GM12878 (cell line): ENCODE results near the gene CHTOP. TPM values are rescaled to one million over a fixed set of nuclear protein-coding genes. Genes with fewer than 3 reads are reported as not detected.

Experiments
- ATAC-seq: fragments of 200-7000 bp; cut with Tn5 transposase; 3 replicates; pipeline ENCODE4 v1.9.1; 2020; ENCODE audit warnings: mild to moderate bottlenecking, moderate library complexity
- BruUV-seq: library from RNA; stranded (reverse); fragments of 400-500 nt; replicated peaks from 2 replicates; lab custom pipeline; 2021; lab: Mats Ljungman, UMichigan
- CTCF ChIA-PET: fragments of 300-600 bp; sonication (Branson Sonifier 250); formaldehyde crosslinking; extraction: SDS; loops from one replicate; lab custom pipeline; 2021; ENCODE audit warnings: inconsistent platforms; lab: Yijun Ruan, JAX
- POLR2A ChIA-PET: fragments of 350-600 bp; formaldehyde crosslinking; extraction: SDS; loops from one replicate; lab custom pipeline; 2021; ENCODE audit warnings: inconsistent platforms; lab: Charles Lee
- RAD21 ChIA-PET: fragments of 300-600 bp; sonication (Branson Sonifier 250); formaldehyde crosslinking; loops from one replicate; lab custom pipeline; 2023; ENCODE audit warnings: antibody characterized with exemption; ENCODE audit not compliant: unreplicated experiment; lab: Charles Lee
- SMC1A ChIA-PET: fragments of 300-600 bp; sonication (Branson Sonifier 250); formaldehyde crosslinking; loops from one replicate; lab custom pipeline; 2023; ENCODE audit not compliant: unreplicated experiment, uncharacterized antibody; lab: Charles Lee
- DNase-seq: peaks from one replicate; pipeline ENCODE4 v3.0.0-alpha.2; 2011; ENCODE audit warnings: low read depth, low spot score
- FAIRE-seq: peaks from 3 replicates; lab custom pipeline; 2011; peaks lifted over from hg19 to GRCh38; lab: Jason Lieb, UNC
- H2AFZ ChIP-seq: 2 replicates; pipeline ENCODE4 v1.6.0; 2011; ENCODE audit warnings: low read depth, low read length, control low read depth; ENCODE audit not compliant: control insufficient read depth
- H3K27ac ChIP-seq: 2 replicates; pipeline ENCODE4 v1.5.1; 2011; ENCODE audit warnings: control low read depth; ENCODE audit not compliant: control insufficient read depth, insufficient read depth
- H3K27me3 ChIP-seq, 2 experiments: replicated peaks in 1 of 2; 2 replicates each; pipeline versions ENCODE4 v1.6.0 to v1.6.1; 2011; ENCODE audit warnings: low read length in 1 of 2; ENCODE audit not compliant: control insufficient read depth in 2 of 2, insufficient read depth in 2 of 2
- H3K36me3 ChIP-seq, 2 experiments: 2 replicates each; pipeline ENCODE4 v1.5.1; 2011; ENCODE audit warnings: low read length in 1 of 2; ENCODE audit not compliant: control insufficient read depth in 2 of 2, insufficient read depth in 2 of 2
- H3K4me1 ChIP-seq: 2 replicates; pipeline ENCODE4 v1.6.1; 2011; ENCODE audit warnings: mild to moderate bottlenecking, low read length, moderate library complexity, mixed read lengths; ENCODE audit not compliant: control insufficient read depth, insufficient read depth
- H3K4me2 ChIP-seq: 2 replicates; pipeline ENCODE4 v1.6.0; 2011; ENCODE audit warnings: control low read depth; ENCODE audit not compliant: control insufficient read depth, insufficient read depth
- H3K4me3 ChIP-seq: fragments of 200-600 bp; sonication (generic); 2 replicates; pipeline ENCODE4 v1.5.1; 2016
- H3K79me2 ChIP-seq: 2 replicates; pipeline ENCODE4 v1.6.0; 2011; ENCODE audit warnings: low read length; ENCODE audit not compliant: control insufficient read depth, insufficient read depth
- H3K9ac ChIP-seq: 2 replicates; pipeline ENCODE4 v1.8.0; 2011; ENCODE audit warnings: low read length, control low read depth, mixed read lengths; ENCODE audit not compliant: control insufficient read depth, insufficient read depth
- H3K9me3 ChIP-seq: replicated peaks from 3 replicates; pipeline ENCODE4 v1.5.1; 2011; ENCODE audit warnings: mild to moderate bottlenecking, low read length; ENCODE audit not compliant: control insufficient read depth, insufficient read depth
- H4K20me1 ChIP-seq: 2 replicates; pipeline ENCODE4 v1.6.0; 2011; ENCODE audit not compliant: control insufficient read depth, insufficient read depth
- BACH1 ChIP-seq: fragments of 450-650 bp; IDR thresholded peaks from 2 replicates; pipeline ENCODE4 v1.6.1; 2017; ENCODE audit warnings: mild to moderate bottlenecking, borderline replicate concordance
- ETV6 ChIP-seq, 2 experiments: fragments of 450-650 bp in 1 of 2; IDR thresholded peaks in 1 of 2; conservative IDR thresholded peaks in 1 of 2; 2 replicates each; pipeline ENCODE4 v1.6.1; 2014; ENCODE audit warnings: antibody characterized with exemption in 1 of 2, borderline replicate concordance in 1 of 2, low read depth in 1 of 2, mild to moderate bottlenecking in 1 of 2, moderate library complexity in 1 of 2
- FOXK2 ChIP-seq: fragments of 450-650 bp; IDR thresholded peaks from 2 replicates; pipeline ENCODE4 v1.6.1; 2017; ENCODE audit warnings: mild to moderate bottlenecking, moderate library complexity
- POU2F2 ChIP-seq: IDR thresholded peaks from 3 replicates; pipeline ENCODE4 v1.6.1; 2011; ENCODE audit warnings: low read depth, mild to moderate bottlenecking, low read length, borderline replicate concordance
- RCOR1 ChIP-seq: conservative IDR thresholded peaks from 2 replicates; pipeline ENCODE4 v1.6.1; 2012; ENCODE audit warnings: low read depth, low read length, improper control_type of control experiment
- SREBF2 ChIP-seq: IDR thresholded peaks from 2 replicates; pipeline ENCODE4 v1.6.1; 2012; ENCODE audit warnings: mild to moderate bottlenecking, low read length
- WRNIP1 ChIP-seq: IDR thresholded peaks from 2 replicates; pipeline ENCODE4 v1.6.1; 2011; ENCODE audit warnings: low read depth, low read length, improper control_type of control experiment, borderline replicate concordance
- WGBS: methylation state at CpG from one replicate; pipeline ENCODE4 v1.1.6; 2016; ENCODE audit warnings: low lambda C conversion rate; ENCODE audit not compliant: insufficient replicate concordance, insufficient coverage; ENCODE audit errors: missing lambda C conversion rate; 5-methylcytosine and 5-hydroxymethylcytosine counted together
- in situ Hi-C: fragments of 300-500 bp; cut with MboI; formaldehyde crosslinking; loops from 9 replicates; pipeline ENCODE4 v1.14.3; 2018; ENCODE audit warnings: mixed read lengths
- intact Hi-C: fragments of 100-400 bp; cut with micrococcal nuclease; formaldehyde crosslinking; loops from one replicate; pipeline ENCODE4 v1.14.2; 2022; ENCODE audit not compliant: unreplicated experiment
- polyA plus RNA-seq, 11 experiments: library from polyadenylated mRNA; depleted of rRNA in 4 of 11; unstranded in 6 of 11; stranded (reverse) in 5 of 11; fragments of >200 nt; fragmentation: Nextera tagmentation in 4 of 11; fragmentation: Illumina TruSeq in 1 of 11; extraction: Ambion mirVana in 4 of 11; extraction: Trizol in 1 of 11; gene quantifications; 1 replicate in 1 of 11; 2 replicates in 10 of 11; pipeline versions ENCODE4 v1.2.1 to v1.2.3, GENCODE V29; 2011 to 2016; ENCODE audit warnings: inconsistent platforms in 2 of 11, missing spikeins in 2 of 11, low read depth in 1 of 11
- total RNA-seq, 4 experiments: library from RNA; depleted of rRNA in 3 of 4; stranded (reverse); fragments of >200 nt in 3 of 4; fragmentation: Illumina TruSeq in 1 of 4; extraction: Trizol in 1 of 4; gene quantifications; 2 replicates each; pipeline versions ENCODE4 v1.2.1 to v1.2.3, GENCODE V29; 2013 to 2021
- TF ChIP-seq, protein P1 (sequence below): fragments of 450-650 bp; IDR thresholded peaks from 2 replicates; pipeline ENCODE4 v1.6.1; 2014; ENCODE audit warnings: mild to moderate bottlenecking

CHTOP gene
- total and polyA plus RNA-seq, 10 of the 15 experiments (the other 5 are each of a cell fraction or from before 2014, with no cell fraction given), result 8.4 to 93.8 (median 52.3) TPM

DNA sequence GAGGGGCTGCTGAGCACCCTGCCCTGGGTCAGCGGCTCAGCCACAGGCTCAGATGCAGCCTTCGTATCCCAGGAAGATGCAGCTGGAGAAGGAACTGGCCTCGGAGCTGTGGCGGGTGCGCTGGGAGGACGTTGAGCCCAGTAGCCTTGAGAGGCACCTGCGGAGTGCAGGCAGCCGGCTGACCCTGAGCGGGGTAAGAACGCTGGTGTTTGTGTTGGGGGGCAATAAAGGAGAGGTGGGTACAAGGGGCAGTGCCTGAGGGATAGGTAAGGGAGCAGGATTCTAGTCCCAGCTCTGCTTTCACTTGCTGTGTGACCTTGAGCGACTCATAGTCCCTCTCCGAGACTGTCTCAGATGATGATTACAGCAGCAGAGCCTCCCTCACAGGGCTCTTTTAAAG lies 51.0 kb downstream of the CHTOP start:
- POLR2A ChIA-PET, result no interaction called here
- SMC1A ChIA-PET, result interaction anchor here (0.7 to 1.3 kb wide), 2 partner anchors 10 to 114 kb away, joined by 3 read pairs; no protein-coding TSS in a partner anchor
- WGBS, result 56% methylated on average over 12 of the region's 12 CpGs
- H3K79me2 ChIP-seq, result no peaks in the 10 kb centered on the region
- no peak overlapping the region for H3K4me2 ChIP-seq
- ATAC-seq (no peak), DNase-seq (no peak), FAIRE-seq (no peak)
- no peak overlapping the region for H3K9ac ChIP-seq
- H4K20me1 ChIP-seq, result no peaks in the 10 kb centered on the region; the same call in 1 of the 2 replicates
- in situ Hi-C loops, result no loop called here
- H3K4me3 ChIP-seq, result no peak overlapping the region
- intact Hi-C loops, result no loop called here
- TF ChIP-seq FOXK2 (no peak), SREBF2 (no peak), ETV6 (conservative IDR thresholded peaks at IDR 0.05 in 1 of 2, IDR thresholded peaks at IDR 0.05 in 1 of 2; ENCODE audit: borderline replicate concordance in 1 of 2, low read depth in 1 of 2) (no peak), BACH1 (no peak), POU2F2 (no peak), RCOR1 (no peak), WRNIP1 (no peak)
- TF ChIP-seq, protein P1, sequence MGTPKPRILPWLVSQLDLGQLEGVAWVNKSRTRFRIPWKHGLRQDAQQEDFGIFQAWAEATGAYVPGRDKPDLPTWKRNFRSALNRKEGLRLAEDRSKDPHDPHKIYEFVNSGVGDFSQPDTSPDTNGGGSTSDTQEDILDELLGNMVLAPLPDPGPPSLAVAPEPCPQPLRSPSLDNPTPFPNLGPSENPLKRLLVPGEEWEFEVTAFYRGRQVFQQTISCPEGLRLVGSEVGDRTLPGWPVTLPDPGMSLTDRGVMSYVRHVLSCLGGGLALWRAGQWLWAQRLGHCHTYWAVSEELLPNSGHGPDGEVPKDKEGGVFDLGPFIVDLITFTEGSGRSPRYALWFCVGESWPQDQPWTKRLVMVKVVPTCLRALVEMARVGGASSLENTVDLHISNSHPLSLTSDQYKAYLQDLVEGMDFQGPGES, result no peak
- H3K27me3 ChIP-seq, result peaks cover 5 to 8% of the 10 kb centered on the region in 2 experiments
- RAD21 ChIA-PET, result no interaction called here
- no peak overlapping the region for H2AFZ ChIP-seq
- no peaks in the 10 kb centered on the region for H3K9me3 ChIP-seq
- CTCF ChIA-PET, result no interaction called here
- H3K27ac ChIP-seq, result no peak overlapping the region
- H3K36me3 ChIP-seq, result no peaks in the 10 kb centered on the region
- H3K4me1 ChIP-seq, result no peaks in the 10 kb centered on the region
- no TSS peak for BruUV-seq
